HCT116 (cell line): Measurements from ENCODE around the gene AVPI1.

Experiments
- CEBPB ChIP-seq: IDR thresholded peaks from 2 replicates; pipeline ENCODE4 v1.6.1; 2012; ENCODE audit warnings: low read depth
- CTCF ChIP-seq, 3 experiments: fragments of 200-600 bp in 1 of 3; sonication (generic) in 1 of 3; IDR thresholded peaks in 2 of 3; conservative IDR thresholded peaks in 1 of 3; 2 replicates each; pipeline ENCODE4 v1.5.1; 2012 to 2017; ENCODE audit warnings: low read depth in 2 of 3, low read length in 2 of 3, antibody characterized with exemption in 1 of 3, borderline replicate concordance in 1 of 3, control low read depth in 1 of 3, mild to moderate bottlenecking in 1 of 3, mixed read lengths in 1 of 3, mixed run types in 1 of 3, moderate library complexity in 1 of 3; ENCODE audit not compliant: insufficient read depth in 1 of 3
- EZH2 ChIP-seq: fragments of 200-600 bp; sonication (generic); IDR thresholded peaks from 2 replicates; pipeline ENCODE4 v1.6.1; 2017; ENCODE audit warnings: antibody characterized with exemption, mixed run types
- EZH2phosphoT487 ChIP-seq: fragments of 200-600 bp; IDR thresholded peaks from 2 replicates; pipeline ENCODE4 v1.6.1; 2018; ENCODE audit warnings: antibody characterized with exemption, borderline replicate concordance
- JUND ChIP-seq: IDR thresholded peaks from 2 replicates; pipeline ENCODE4 v1.6.1; 2012
- POLR2A ChIP-seq: IDR thresholded peaks from 2 replicates; pipeline ENCODE4 v1.7.0; 2011; ENCODE audit warnings: borderline replicate concordance; ENCODE audit not compliant: insufficient read depth, insufficient read length; ENCODE audit errors: extremely low read depth
- POLR2AphosphoS5 ChIP-seq: IDR thresholded peaks from 2 replicates; pipeline ENCODE4 v1.6.1; 2011; ENCODE audit warnings: mild to moderate bottlenecking, low read depth, low read length, moderate library complexity
- RAD21 ChIP-seq: IDR thresholded peaks from 2 replicates; pipeline ENCODE4 v1.6.1; 2012; ENCODE audit warnings: low read depth, mild to moderate bottlenecking
- REST ChIP-seq: IDR thresholded peaks from 2 replicates; pipeline ENCODE4 v1.6.1; 2012; ENCODE audit warnings: low read depth
- SP1 ChIP-seq: IDR thresholded peaks from 2 replicates; pipeline ENCODE4 v1.6.1; 2012; ENCODE audit warnings: low read depth
- SRF ChIP-seq: IDR thresholded peaks from 2 replicates; pipeline ENCODE4 v1.6.1; 2012; ENCODE audit warnings: low read depth
- TCF7L2 ChIP-seq: IDR thresholded peaks from 2 replicates; pipeline ENCODE4 v1.7.0; 2011; ENCODE audit warnings: borderline replicate concordance, inconsistent platforms; ENCODE audit not compliant: insufficient read depth, insufficient read length; ENCODE audit errors: extremely low read depth
- ZBTB33 ChIP-seq: IDR thresholded peaks from 2 replicates; pipeline ENCODE4 v1.6.1; 2011; ENCODE audit warnings: mild to moderate bottlenecking, low read length, moderate library complexity; ENCODE audit not compliant: insufficient replicate concordance; ENCODE audit errors: extremely low read depth
- ZNF274 ChIP-seq: fragments of 200-500 bp; sonication (Bioruptor generic); IDR thresholded peaks from 2 replicates; pipeline ENCODE4 v1.6.1; 2014; ENCODE audit warnings: mild to moderate bottlenecking, low read depth, low read length, inconsistent platforms

GRCh38 chr10:97644936-97645335 is 42.1 kb downstream of the AVPI1 start:
- TF ChIP-seq CTCF (IDR thresholded peaks at IDR 0.05 in 2 of 3, conservative IDR thresholded peaks at IDR 0.05 in 1 of 3; ENCODE audit: borderline replicate concordance in 1 of 3, insufficient read depth in 1 of 3, low read depth in 2 of 3, low read length in 2 of 3) (no peak), POLR2A (no peak), SRF (no peak), POLR2AphosphoS5 (no peak), JUND (no peak), ZBTB33 (no peak), REST (no peak), ZNF274 (no peak), CEBPB (no peak), SP1 (no peak), EZH2phosphoT487 (no peak), EZH2 (no peak), RAD21 (no peak), TCF7L2 (no peak)
